HTERT RPE-1 (cell line): Measurements from ENCODE around the gene XPC.

Experiments used
- in situ Hi-C: fragments of 300-500 bp; cut with MboI; formaldehyde crosslinking; loops from 4 replicates; pipeline ENCODE4 v1.14.3; 2020; ENCODE audit warnings: low sequenced_read_pairs

XPC gene

GRCh38 chr3:14208977-14209394 is 30.6 kb upstream of the XPC start:
- in situ Hi-C loops = no loop called here

- in situ Hi-C loops = no loop called here
Observed at GRCh38 chr3:14208168-14208567, 29.8 kb upstream of the XPC start.

GRCh38 chr3:14206548-14207177 is 28.3 kb upstream of the XPC start:
- in situ Hi-C loops = no loop called here

- in situ Hi-C loops = no loop called here
Observed at GRCh38 chr3:14204515-14205284, 26.3 kb upstream of the XPC start.

- in situ Hi-C loops = no loop called here
Observed at GRCh38 chr3:14203521-14204079, 25.2 kb upstream of the XPC start.

- in situ Hi-C loops = no loop called here
Observed at GRCh38 chr3:14202874-14203520, 24.6 kb upstream of the XPC start.

- in situ Hi-C loops = no loop called here
Observed at GRCh38 chr3:14201940-14202684, 23.7 kb upstream of the XPC start.

- in situ Hi-C loops = no loop called here
Observed at GRCh38 chr3:14200841-14201240, 22.4 kb upstream of the XPC start.

- in situ Hi-C loops = no loop called here
Observed at GRCh38 chr3:14200276-14200675, 21.9 kb upstream of the XPC start.

GRCh38 chr3:14199641-14200040 is 21.2 kb upstream of the XPC start:
- in situ Hi-C loops = no loop called here

GRCh38 chr3:14194865-14195264 is 16.5 kb upstream of the XPC start:
- in situ Hi-C loops = no loop called here

- in situ Hi-C loops = no loop called here
Observed at GRCh38 chr3:14188041-14188754, 9.8 kb upstream of the XPC start.

GRCh38 chr3:14186854-14187458 is 8.6 kb upstream of the XPC start:
- in situ Hi-C loops = no loop called here

GRCh38 chr3:14183015-14183577 is 4.7 kb upstream of the XPC start:
- in situ Hi-C loops = no loop called here

GRCh38 chr3:14181253-14181652 is 2.9 kb upstream of the XPC start:
- in situ Hi-C loops = no loop called here

GRCh38 chr3:14179795-14180194 is 1.4 kb upstream of the XPC start:
- in situ Hi-C loops = no loop called here

GRCh38 chr3:14179114-14179465 is 689 bp upstream of the XPC start:
- in situ Hi-C loops = no loop called here

- in situ Hi-C loops = no loop called here
Observed at GRCh38 chr3:14177580-14178246, 688 bp downstream of the XPC start.

- in situ Hi-C loops = no loop called here
Observed at GRCh38 chr3:14175383-14176037, 2.9 kb downstream of the XPC start.
